ENCODE measurements around the gene RIMBP2. TPM values are rescaled to one million over a fixed set of nuclear protein-coding genes. Genes with fewer than 3 reads are reported as not detected.

Gene RIMBP2
- total and polyA plus RNA-seq, 9 of the 15 experiments (the other 6 are each of a cell fraction or from before 2014, with no cell fraction given), result not detected

DNA sequence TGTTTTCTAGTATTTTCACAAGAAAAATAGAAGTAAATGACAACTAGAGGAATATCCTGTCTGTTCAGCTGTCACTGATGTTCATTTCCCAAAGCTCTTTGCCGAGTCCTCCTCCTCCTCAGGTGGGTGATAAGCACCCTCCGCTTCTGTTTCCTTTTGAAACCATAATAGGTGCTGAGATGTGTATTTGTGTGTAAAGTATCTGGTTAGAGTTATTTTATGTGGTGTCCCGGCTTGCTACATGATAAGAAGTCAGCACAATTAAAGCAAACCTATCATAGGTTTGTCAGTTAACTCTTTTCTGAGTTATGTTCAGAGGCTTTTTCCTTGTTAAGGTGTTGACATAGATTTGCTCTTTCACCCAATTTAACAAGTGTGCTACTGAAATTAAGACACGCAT lies 296.0 kb downstream of the RIMBP2 start (continued):
- TF ChIP-seq MNT (conservative IDR thresholded peaks at IDR 0.05) (no peak), XRCC5 (IDR thresholded peaks at IDR 0.05; ENCODE audit: low read depth, low read length) (no peak), MIER1 (IDR thresholded peaks at IDR 0.05; ENCODE audit: low read depth) (no peak)
- TF ChIP-seq, protein P1, sequence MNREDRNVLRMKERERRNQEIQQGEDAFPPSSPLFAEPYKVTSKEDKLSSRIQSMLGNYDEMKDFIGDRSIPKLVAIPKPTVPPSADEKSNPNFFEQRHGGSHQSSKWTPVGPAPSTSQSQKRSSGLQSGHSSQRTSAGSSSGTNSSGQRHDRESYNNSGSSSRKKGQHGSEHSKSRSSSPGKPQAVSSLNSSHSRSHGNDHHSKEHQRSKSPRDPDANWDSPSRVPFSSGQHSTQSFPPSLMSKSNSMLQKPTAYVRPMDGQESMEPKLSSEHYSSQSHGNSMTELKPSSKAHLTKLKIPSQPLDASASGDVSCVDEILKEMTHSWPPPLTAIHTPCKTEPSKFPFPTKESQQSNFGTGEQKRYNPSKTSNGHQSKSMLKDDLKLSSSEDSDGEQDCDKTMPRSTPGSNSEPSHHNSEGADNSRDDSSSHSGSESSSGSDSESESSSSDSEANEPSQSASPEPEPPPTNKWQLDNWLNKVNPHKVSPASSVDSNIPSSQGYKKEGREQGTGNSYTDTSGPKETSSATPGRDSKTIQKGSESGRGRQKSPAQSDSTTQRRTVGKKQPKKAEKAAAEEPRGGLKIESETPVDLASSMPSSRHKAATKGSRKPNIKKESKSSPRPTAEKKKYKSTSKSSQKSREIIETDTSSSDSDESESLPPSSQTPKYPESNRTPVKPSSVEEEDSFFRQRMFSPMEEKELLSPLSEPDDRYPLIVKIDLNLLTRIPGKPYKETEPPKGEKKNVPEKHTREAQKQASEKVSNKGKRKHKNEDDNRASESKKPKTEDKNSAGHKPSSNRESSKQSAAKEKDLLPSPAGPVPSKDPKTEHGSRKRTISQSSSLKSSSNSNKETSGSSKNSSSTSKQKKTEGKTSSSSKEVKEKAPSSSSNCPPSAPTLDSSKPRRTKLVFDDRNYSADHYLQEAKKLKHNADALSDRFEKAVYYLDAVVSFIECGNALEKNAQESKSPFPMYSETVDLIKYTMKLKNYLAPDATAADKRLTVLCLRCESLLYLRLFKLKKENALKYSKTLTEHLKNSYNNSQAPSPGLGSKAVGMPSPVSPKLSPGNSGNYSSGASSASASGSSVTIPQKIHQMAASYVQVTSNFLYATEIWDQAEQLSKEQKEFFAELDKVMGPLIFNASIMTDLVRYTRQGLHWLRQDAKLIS (CRISPR knock-in tag; IDR thresholded peaks at IDR 0.05), result no peak

GRCh38 chr12:130419116-130419515 lies 297.0 kb downstream of the RIMBP2 start:
- POLR2A ChIA-PET, result no interaction called here
- WGBS (ENCODE audit: insufficient coverage, low coverage, missing lambda C conversion rate), result 0% methylated on average over 6 of the region's 6 CpGs
- Histone ChIP-seq H3K9me1 (ENCODE audit: control insufficient read depth, insufficient read depth, low read length) (no peaks in the 10 kb centered on the region), H3K9me3 (replicated peaks; ENCODE audit: control insufficient read depth, insufficient read depth, low read depth, low read length) (no peaks in the 10 kb centered on the region), H3K27ac (ENCODE audit: extremely low read depth, low read depth, low read length) (no peak overlapping the region), H4K20me1 (replicated peaks; ENCODE audit: control insufficient read depth, insufficient read depth, low read length) (0 out of 2 replicates have a peak, but pooled peaks cover 4% of the 10 kb centered on the region), H3K79me2 (ENCODE audit: control insufficient read depth, insufficient read depth, low read length) (no peaks in the 10 kb centered on the region), H3K9ac (ENCODE audit: insufficient read depth in 1 of 2, low read depth in 2 of 2, low read length in 2 of 2) (no peak overlapping the region), H3K36me3 (ENCODE audit: control insufficient read depth, insufficient read depth, low read length) (no peaks in the 10 kb centered on the region), H3K4me1 (replicated peaks in 1 of 2; ENCODE audit: control insufficient read depth in 2 of 2, insufficient read depth in 2 of 2, low read length in 2 of 2) (peaks cover 0 to 2% of the 10 kb centered on the region in 2 experiments; a peak in 1 of 5 replicates), H2AFZ (ENCODE audit: low read depth, low read length) (no peak overlapping the region), H3K4me2 (ENCODE audit: insufficient read depth, low read length) (no peak overlapping the region), H3K27me3 (ENCODE audit: control insufficient read depth in 2 of 2, insufficient read depth in 2 of 2, low read length in 2 of 2) (peaks cover 24 to 43% of the 10 kb centered on the region in 2 experiments), H3K4me3 (no peak overlapping the region)
- ATAC-seq (no peak), DNase-seq (ENCODE audit: extremely low read depth in 1 of 4, low spot score in 3 of 4) (no peak), FAIRE-seq (no peak)
- in situ Hi-C loops (cut with MboI) (no loop called here), intact Hi-C loops (cut with micrococcal nuclease) (no loop called here)
- no TSS peak for BruUV-seq (replicated peaks)
- CTCF ChIA-PET (ENCODE audit: low intra/inter-chr PET ratio), result no interaction called here
- TF ChIP-seq NCOA2 (IDR thresholded peaks at IDR 0.05; ENCODE audit: partially characterized antibody in 2 of 2) (no peak), SMAD4 (CRISPR knock-in tag; conservative IDR thresholded peaks at IDR 0.05) (no peak), BHLHE40 (IDR thresholded peaks at IDR 0.05; ENCODE audit: low read length) (no peak), SUPT5H (IDR thresholded peaks at IDR 0.05) (no peak), CBFA2T3 (IDR thresholded peaks at IDR 0.05) (no peak), CBFA2T2 (conservative IDR thresholded peaks at IDR 0.05) (no peak), DEAF1 (CRISPR knock-in tag; IDR thresholded peaks at IDR 0.05) (no peak)
- TF ChIP-seq, protein P1 (CRISPR knock-in tag; IDR thresholded peaks at IDR 0.05), result no peak

All from K562 (cell line).